Measurements from ENCODE around the gene C9orf72.

Gene C9orf72

DNA sequence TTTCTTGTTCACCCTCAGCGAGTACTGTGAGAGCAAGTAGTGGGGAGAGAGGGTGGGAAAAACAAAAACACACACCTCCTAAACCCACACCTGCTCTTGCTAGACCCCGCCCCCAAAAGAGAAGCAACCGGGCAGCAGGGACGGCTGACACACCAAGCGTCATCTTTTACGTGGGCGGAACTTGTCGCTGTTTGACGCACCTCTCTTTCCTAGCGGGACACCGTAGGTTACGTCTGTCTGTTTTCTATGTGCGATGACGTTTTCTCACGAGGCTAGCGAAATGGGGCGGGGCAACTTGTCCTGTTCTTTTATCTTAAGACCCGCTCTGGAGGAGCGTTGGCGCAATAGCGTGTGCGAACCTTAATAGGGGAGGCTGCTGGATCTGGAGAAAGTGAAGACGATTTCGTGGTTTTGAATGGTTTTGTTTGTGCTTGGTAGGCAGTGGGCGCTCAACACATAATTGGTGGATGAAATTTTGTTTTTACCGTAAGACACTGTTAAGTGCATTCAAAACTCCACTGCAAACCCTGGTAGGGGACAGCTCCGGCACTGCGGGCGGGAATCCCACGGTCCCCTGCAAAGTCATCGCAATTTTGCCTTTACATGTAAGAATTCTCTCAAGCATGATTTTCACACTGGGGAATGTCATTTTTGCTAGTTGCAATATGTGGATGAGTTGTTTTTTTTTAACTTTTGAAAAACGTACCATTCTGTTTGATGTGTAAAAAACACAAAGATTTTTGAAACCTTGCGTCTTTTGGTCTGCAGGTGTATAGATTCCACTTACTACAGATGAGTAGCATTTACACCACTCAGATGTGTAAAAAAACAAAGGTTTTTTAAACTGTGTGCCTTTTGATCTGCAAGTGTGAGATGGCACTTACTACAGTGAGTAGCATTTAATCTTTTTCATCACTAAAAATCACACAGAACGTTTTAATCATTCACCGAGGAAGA, 631 bp upstream of the C9orf72 start:
- DNase-seq, result peak; percentile 55

DNA sequence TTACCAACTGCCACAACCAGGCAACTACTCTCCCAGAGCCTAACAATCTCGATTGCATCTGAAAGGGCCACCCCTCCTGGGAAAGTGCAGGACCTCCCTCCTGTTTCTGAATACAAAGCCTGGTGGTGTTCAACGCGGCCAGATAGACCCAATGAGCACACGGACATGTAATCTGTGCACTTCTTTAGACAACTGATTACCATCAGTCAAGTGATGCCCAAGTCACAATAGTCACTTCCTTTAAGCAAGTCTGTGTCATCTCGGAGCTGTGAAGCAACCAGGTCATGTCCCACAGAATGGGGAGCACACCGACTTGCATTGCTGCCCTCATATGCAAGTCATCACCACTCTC, 739 bp downstream of the C9orf72 start:
- DNase-seq, result no peak

- no peak for DNase-seq
Measured at GRCh38 chr9:27572061-27572460, 1.2 kb downstream of the C9orf72 start.

DNA sequence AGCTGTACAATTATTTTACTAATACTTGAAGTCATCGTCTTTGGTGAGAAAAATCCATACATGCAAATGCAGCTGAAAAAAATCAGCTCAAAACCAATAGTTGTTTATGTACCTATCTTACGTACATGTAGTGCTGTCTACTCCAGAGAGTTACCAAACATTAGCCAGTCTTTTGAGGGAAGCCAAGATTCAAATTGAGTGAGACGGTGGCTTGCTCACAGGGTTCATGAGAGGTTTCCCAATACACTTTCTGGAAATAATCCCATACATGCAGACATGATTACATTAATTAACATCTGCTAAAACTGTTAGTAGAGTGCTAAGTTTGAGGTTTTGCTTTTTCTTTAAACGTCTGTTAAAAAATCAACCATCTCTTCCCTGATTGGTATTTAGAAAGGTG, 2.3 kb downstream of the C9orf72 start:
- DNase-seq, result no peak

GRCh38 chr9:27569406-27569805, 3.9 kb downstream of the C9orf72 start:
- no peak for DNase-seq

DNA sequence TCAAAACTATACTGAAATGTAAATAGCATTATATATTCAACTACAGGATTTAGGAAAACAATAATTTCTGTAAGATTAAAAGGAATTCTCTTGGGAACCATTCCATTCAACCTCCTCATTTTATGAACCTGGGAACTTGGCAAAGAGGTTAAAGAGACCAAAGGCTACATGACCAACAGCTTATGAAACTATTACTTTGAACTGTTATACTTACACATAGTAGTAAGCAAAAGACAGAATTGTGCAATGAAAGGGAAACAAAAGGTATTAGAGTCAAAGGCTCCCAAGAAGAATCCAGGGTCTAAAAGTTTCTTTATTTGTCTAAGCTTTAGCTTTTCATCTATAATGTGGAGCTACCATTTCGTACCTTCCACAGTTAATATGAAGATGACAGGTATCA, 7.2 kb downstream of the C9orf72 start:
- no peak for DNase-seq

- no peak for DNase-seq
Measured at GRCh38 chr9:27565696-27566095, 7.6 kb downstream of the C9orf72 start.

GRCh38 chr9:27564670-27565069, 8.6 kb downstream of the C9orf72 start:
- DNase-seq, result no peak

- no peak for DNase-seq
Measured at GRCh38 chr9:27563738-27564430, 9.4 kb downstream of the C9orf72 start.

GRCh38 chr9:27561685-27562084, 11.6 kb downstream of the C9orf72 start:
- no peak for DNase-seq

GRCh38 chr9:27560457-27560856, 12.8 kb downstream of the C9orf72 start:
- no peak for DNase-seq

DNA sequence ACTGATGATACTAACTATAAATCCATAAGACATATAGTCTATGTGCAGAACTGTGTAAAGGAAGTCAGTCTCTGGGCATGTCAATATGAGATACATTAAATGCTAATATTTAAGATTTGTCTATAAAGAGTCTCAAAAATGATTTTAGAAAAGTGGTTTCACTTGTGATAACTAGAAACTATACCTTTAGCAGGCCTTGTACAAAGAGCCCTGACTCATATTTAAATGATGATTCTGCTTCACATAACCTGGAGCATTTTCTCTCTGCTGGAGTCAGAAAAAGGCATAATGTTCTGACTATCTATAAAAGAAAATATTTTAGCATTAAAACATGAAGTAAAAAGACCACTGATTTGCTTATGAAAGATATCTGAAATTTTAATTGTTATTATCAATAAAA, 15.0 kb downstream of the C9orf72 start:
- DNase-seq, result no peak

GRCh38 chr9:27556470-27556869, 16.8 kb downstream of the C9orf72 start:
- DNase-seq, result no peak

GRCh38 chr9:27554712-27555111, 18.6 kb downstream of the C9orf72 start:
- no peak for DNase-seq

DNA sequence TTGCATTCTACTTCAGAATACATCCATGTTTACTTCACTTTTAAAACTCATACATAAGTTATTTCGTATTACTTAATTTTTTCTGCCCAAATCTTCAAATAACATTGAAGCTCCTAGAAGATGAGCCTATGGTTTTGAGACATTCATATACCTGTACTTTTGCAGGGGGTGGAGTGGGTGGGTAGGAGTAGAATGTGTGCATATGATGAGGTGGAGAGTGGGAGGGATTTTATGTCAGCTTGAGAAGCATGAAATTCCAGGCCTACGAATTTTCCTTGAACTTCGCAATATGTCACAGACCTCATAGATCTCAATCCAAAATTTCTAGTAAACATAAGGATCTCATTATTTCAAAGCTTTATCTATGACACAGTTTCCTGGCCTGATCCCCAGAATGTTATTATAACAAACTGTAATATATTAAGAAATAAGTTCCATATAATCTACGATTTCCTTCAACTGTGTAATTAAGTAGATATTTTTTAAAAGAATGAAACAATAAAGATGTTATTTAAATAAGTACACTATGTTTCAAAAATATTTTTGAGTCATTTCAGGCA, 24.0 kb downstream of the C9orf72 start:
- no peak for DNase-seq

DNA sequence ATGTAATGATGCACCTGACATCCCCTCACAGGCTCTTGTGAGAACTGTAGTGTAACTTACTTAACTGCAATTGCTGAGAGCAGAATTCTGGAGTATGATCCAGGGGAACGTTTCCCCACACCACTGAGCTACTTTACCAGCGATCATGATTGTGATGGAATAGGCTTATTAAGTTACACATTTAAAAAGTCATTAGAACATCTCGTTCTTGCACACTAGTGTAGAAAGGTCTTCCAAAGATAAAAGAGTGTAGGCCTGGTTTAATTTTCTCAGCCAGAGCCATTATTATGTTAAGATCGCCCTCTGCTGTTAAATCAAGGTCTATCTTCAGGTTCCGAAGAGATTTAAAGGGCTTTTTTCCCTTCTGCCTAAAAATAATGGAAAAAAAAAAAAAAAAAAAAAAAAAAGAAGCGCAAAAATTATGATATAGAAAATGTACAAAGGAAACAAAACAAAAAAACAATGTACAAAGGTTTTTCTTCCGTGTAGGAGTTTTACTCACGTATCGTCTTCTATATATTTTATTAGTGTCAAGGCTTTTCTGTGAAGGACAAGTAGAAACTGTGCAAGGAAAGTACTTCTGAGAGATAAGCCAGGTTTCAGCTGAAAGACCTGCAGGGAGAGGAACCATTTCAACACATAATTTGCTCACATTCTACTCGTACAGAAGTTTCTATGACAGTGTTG, 25.1 kb downstream of the C9orf72 start:
- DNase-seq, result no peak

GRCh38 chr9:27545471-27545870, 27.8 kb downstream of the C9orf72 start:
- DNase-seq, result no peak

DNA sequence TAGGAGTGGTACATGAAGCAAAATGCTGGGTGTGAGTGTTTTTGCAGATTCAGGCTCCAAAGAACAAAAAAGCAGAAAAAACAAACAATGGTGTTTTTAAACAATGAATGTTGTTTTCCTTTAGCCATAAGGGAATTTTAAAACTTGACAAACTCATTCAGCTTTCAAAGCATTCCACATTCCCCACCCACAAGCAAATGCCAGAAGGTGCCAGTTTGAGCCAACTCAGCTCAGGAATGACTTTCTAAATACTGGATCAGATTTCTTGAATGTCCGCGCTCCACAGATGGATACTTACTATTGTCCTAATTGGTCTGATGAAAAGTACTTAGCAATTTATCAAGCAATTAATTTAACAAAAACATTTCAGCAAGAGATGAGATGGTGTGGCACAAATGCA, 30.8 kb downstream of the C9orf72 start:
- no peak for DNase-seq

- DNase-seq, result no peak
Measured at GRCh38 chr9:27541740-27542139, 31.5 kb downstream of the C9orf72 start.

DNA sequence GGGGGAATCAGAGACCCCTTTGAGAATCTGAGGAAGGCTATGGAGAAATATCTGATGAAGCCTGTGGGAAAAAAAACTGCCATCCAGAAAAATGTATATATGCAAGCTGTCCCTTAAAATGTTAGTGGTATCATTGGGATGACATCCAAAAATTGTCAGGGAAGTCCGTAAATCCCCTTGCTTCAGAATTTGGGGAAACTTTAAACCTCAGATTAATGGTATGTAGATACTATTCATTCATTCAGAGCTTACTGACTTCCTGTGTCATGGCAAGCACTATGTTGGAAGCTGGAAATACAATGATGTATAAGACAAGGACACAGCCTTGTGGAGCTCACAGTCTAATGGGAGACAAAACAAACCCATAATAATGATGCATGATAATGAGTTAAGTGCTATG, 32.8 kb downstream of the C9orf72 start:
- no peak for DNase-seq

DNA sequence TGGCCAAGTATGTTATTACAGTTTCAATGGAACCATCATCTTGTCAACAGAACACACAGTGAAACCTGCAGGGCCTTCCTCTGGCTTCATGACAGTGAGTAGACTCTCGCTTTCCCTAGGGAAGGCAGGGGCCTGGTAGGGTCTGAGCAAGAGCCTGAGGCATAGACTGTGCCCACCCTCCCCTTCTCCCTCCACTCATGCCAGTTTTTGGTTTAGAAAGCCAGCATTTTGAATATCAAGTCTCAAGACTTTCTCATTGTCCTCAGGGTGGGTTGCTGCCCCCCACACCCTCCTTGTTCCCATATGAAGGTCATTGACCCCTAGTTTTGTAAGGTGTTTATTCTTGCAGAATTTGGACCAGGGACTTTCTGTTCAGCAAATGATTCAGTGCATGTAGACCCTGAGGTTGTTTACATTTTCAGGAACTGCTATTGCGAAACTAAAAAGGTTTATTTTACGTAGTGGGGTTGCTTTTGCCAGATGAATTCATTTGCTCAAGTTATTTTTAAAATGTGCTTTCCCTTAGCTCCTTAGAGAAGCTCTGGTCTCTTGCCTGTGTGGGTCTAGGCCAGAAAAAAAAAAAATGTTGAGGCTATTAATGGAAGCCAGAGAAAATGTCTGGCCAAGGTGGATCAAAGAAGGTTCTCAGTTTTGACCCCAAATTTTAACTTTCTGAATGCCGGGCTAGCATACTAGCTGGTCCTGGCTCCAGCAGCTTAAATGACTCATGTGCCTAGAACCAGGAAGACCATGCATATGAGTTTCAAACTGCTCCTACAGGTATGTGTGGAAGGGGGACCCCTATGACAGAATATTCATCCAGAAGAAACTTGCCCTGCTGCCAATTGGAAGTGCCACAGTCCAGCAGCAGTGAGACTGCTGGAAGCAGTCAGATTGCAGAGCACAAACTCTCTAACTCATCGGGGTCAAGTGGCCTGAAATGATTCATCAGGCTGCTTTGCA, 33.5 kb downstream of the C9orf72 start:
- DNase-seq, result no peak

- DNase-seq, result no peak
Measured at GRCh38 chr9:27538647-27539046, 34.6 kb downstream of the C9orf72 start.
